ENCODE measurements around the gene KLC1. TPM values are rescaled to one million over a fixed set of nuclear protein-coding genes. Genes with fewer than 3 reads are reported as not detected.

The KLC1 gene
- total and polyA plus RNA-seq, 11 donors: 127 to 241 (median 158) TPM

- ATAC-seq: no peak
- WGBS, 4 donors: 93 to 96% (median 95%) methylated on average over 2 of the region's 2 CpGs
- Histone ChIP-seq H3K36me3 (no peaks in the 10 kb centered on the region), H3K27ac (no peak overlapping the region), H3K27me3 (no peaks in the 10 kb centered on the region), H3K4me1 (peaks cover 0 to 26% (median 20%) of the 10 kb centered on the region in 12 donors), H3K4me3 (no peak overlapping the region), H3K9me3 (peaks cover 0 to 14% (median 9%) of the 10 kb centered on the region in 12 donors)
- TF ChIP-seq, protein P1, sequence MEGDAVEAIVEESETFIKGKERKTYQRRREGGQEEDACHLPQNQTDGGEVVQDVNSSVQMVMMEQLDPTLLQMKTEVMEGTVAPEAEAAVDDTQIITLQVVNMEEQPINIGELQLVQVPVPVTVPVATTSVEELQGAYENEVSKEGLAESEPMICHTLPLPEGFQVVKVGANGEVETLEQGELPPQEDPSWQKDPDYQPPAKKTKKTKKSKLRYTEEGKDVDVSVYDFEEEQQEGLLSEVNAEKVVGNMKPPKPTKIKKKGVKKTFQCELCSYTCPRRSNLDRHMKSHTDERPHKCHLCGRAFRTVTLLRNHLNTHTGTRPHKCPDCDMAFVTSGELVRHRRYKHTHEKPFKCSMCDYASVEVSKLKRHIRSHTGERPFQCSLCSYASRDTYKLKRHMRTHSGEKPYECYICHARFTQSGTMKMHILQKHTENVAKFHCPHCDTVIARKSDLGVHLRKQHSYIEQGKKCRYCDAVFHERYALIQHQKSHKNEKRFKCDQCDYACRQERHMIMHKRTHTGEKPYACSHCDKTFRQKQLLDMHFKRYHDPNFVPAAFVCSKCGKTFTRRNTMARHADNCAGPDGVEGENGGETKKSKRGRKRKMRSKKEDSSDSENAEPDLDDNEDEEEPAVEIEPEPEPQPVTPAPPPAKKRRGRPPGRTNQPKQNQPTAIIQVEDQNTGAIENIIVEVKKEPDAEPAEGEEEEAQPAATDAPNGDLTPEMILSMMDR (IDR thresholded peaks at IDR 0.05): no peak
- TF ChIP-seq POLR2A (IDR thresholded peaks at IDR 0.05): no peak
- intact Hi-C loops (cut with DNase I): no loop called here
- DNase-seq: no peak
Measured at GRCh38 chr14:103611215-103611614, 17.8 kb upstream of the KLC1 start.

DNA sequence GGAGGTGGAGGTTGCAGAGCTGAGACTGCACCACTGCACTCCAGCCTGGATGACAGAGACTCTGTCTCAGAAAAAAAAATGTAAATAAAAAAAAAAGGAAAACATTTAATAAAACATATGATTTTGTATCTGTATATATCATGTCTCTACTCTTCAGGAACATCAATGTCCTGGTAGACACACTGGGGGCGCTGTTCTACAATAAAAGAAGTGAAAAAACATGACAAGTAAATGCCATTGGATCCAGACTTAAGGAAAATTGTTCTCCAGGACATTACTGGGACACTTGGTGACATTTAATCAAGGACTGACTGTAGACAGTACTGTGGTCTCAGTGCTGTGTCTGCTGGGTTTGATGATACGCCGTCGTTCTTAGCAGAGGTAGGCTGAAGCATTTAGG, 15.5 kb upstream of the KLC1 start:
- intact Hi-C loops (cut with DNase I): no loop called here
- H3K27me3 ChIP-seq: no peaks in the 10 kb centered on the region
- TF ChIP-seq, protein P1 (IDR thresholded peaks at IDR 0.05): peak in 7 of 12 donors; percentile 19 to 69 (median 38)
- TF ChIP-seq POLR2A (IDR thresholded peaks at IDR 0.05): no peak
- peaks cover 0 to 14% (median 9%) of the 10 kb centered on the region in 12 donors for H3K9me3 ChIP-seq
- no peak overlapping the region for H3K27ac ChIP-seq
- H3K4me1 ChIP-seq: peaks cover 0 to 3% (median under 1%) of the 10 kb centered on the region in 12 donors
- no peak for DNase-seq
- H3K36me3 ChIP-seq: no peaks in the 10 kb centered on the region
- 78 to 97% (median 86%) methylated on average over 4 of the region's 4 CpGs for WGBS, 4 donors
- peak in 1 of 4 donors; percentile 52 for ATAC-seq
- no peak overlapping the region for H3K4me3 ChIP-seq

DNA sequence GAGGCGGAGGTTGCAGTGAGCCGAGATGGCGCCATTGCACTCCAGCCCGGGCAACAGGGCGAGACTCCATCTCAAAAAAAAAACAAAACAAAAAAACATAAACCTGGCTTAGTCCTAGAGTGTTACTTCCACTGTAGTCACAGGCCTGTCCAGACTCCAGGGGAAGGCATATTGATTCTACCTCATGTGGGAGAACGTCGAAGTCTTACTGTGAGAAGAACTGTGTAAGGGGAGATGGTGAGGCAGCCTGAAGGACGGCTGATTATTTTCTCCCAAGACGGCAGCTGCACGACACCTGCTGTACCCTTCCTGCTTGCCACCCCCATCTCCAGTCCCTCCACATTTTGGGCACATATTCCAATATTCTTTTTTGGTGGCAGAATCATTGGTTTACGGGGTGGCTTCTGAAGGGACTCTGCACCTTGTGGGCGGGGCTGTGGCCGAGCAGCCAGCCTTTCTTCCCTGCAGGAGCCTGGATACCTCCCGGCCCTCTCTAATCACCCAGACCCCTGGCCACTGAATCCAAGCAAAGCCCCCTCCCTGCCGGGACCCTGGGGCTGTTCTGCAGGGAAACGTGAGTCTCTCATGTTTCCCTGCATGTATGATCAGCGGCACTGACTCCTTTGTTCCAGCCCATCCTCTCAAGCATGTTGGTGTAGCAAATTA, 12.2 kb upstream of the KLC1 start:
- ATAC-seq (no peak), DNase-seq (no peak)
- Histone ChIP-seq H3K36me3 (no peaks in the 10 kb centered on the region), H3K9me3 (peaks cover 0 to 2% (median under 1%) of the 10 kb centered on the region in 12 donors), H3K27ac (no peak overlapping the region), H3K27me3 (no peaks in the 10 kb centered on the region), H3K4me3 (no peak overlapping the region), H3K4me1 (no peaks in the 10 kb centered on the region)
- 83 to 88% (median 86%) methylated on average over 17 of the region's 17 CpGs for WGBS, 4 donors
- TF ChIP-seq, protein P1 (IDR thresholded peaks at IDR 0.05): no peak
- no peak for TF ChIP-seq POLR2A (IDR thresholded peaks at IDR 0.05)
- intact Hi-C loops (cut with DNase I): no loop called here

DNA sequence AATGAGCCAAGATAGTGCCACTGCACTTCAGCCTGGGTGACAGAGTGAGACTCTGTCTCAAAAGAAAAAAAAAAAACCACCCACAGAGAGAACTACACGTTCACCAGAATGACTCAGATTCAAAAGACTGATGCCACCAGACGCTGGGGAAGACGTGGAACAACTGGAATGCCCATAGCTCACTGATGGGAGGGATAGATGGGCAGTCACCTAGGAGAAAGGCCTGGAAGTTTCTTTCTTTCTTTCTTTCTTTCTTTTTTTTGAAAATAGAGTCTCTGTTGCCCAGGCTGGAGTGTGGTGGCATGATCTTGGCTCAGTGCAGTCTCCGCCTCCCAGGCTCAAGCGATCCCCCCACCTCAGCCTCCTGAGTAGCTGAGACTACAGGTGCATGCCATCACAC, 10.0 kb upstream of the KLC1 start:
- TF ChIP-seq POLR2A (IDR thresholded peaks at IDR 0.05): no peak
- TF ChIP-seq, protein P1 (IDR thresholded peaks at IDR 0.05): no peak
- no peak overlapping the region for H3K27ac ChIP-seq
- DNase-seq (no peak), ATAC-seq (no peak)
- H3K4me1 ChIP-seq: peaks cover under 1 to 10% (median 7%) of the 10 kb centered on the region in 12 donors
- no peaks in the 10 kb centered on the region for H3K36me3 ChIP-seq
- no peaks in the 10 kb centered on the region for H3K27me3 ChIP-seq
- H3K4me3 ChIP-seq: no peak overlapping the region
- H3K9me3 ChIP-seq: no peaks in the 10 kb centered on the region
- intact Hi-C loops (cut with DNase I): no loop called here
- 75 to 81% (median 77%) methylated on average over 5 of the region's 5 CpGs for WGBS, 4 donors

All from heart left ventricle (tissue), 16 donors.